ENCODE results near the gene HGD.

DNA sequence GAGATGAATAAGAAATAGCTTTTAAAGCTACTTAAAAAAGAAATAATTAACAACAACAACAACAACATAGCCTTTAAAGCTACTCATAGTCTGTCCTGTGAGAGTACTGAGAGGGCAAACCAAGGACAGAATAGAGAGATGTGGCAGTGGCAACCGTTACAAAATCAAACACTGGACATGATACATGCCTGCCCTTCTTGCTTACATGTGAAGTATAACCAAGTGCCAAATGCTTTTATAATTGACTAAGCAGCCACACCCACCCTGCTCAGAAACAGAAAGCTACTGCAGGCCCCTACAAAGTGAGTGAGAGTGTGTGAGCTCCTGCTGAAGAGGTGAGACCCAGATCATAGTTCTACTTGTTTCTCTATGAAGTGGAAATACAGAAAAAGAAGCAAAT, 47.5 kb downstream of the HGD start:
- TF ChIP-seq, protein P1, sequence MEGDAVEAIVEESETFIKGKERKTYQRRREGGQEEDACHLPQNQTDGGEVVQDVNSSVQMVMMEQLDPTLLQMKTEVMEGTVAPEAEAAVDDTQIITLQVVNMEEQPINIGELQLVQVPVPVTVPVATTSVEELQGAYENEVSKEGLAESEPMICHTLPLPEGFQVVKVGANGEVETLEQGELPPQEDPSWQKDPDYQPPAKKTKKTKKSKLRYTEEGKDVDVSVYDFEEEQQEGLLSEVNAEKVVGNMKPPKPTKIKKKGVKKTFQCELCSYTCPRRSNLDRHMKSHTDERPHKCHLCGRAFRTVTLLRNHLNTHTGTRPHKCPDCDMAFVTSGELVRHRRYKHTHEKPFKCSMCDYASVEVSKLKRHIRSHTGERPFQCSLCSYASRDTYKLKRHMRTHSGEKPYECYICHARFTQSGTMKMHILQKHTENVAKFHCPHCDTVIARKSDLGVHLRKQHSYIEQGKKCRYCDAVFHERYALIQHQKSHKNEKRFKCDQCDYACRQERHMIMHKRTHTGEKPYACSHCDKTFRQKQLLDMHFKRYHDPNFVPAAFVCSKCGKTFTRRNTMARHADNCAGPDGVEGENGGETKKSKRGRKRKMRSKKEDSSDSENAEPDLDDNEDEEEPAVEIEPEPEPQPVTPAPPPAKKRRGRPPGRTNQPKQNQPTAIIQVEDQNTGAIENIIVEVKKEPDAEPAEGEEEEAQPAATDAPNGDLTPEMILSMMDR (IDR thresholded peaks at IDR 0.05): no peak
- no peak for TF ChIP-seq ZFX (IDR thresholded peaks at IDR 0.05; ENCODE audit: borderline replicate concordance)

Measured in 22Rv1 (cell line).